ENCODE results near the gene PRRT1B.
A peak's percentile ranks its signal among the peaks of the same experiment; 100 is the strongest.

The PRRT1B gene

DNA sequence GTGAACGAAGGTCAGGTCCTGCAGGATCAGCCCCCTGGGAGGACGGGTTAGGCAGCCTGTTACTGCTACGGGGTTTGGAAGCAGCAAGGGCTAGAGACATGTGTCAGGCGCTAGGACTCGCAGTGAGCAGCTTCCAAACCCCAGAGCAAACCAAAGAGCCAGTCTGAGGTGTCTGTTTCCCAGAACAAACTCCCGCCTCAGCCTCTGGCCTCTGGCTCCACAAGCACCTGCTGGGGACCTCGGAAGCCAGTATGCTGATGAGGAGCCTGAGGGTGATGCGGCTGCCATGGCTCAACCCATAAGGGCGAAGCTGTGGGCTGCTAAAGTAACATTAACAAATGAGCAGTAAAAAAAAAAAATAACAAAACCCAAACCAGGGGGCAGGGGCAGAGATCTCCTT is 35.0 kb downstream of the PRRT1B start:
- no peak for DNase-seq (ENCODE audit: low read depth in 2 of 2)

- DNase-seq (ENCODE audit: low read depth in 2 of 2): no peak
Observed at GRCh38 chr9:131582056-131582455, 36.7 kb downstream of the PRRT1B start.

GRCh38 chr9:131582466-131583336 is 37.4 kb downstream of the PRRT1B start:
- no peak for DNase-seq (ENCODE audit: low read depth in 2 of 2)

DNA sequence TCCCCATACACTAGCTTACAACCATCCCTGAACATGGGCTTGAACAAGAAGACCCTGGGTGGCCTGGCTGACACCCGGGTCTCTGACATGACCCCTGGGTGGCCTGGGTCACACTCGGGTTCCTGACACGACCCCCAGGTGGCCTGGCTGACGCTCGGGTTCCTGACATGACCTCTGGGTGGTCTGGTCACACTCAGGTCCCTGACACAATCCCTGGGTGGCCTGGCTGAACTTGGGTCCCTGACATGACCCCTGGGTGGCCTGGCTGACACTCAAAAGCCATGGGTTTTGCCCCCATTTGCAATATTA is 38.0 kb downstream of the PRRT1B start:
- no peak for DNase-seq (ENCODE audit: low read depth in 2 of 2)

GRCh38 chr9:131583836-131584555 is 38.7 kb downstream of the PRRT1B start:
- DNase-seq (ENCODE audit: low read depth in 2 of 2): no peak

DNA sequence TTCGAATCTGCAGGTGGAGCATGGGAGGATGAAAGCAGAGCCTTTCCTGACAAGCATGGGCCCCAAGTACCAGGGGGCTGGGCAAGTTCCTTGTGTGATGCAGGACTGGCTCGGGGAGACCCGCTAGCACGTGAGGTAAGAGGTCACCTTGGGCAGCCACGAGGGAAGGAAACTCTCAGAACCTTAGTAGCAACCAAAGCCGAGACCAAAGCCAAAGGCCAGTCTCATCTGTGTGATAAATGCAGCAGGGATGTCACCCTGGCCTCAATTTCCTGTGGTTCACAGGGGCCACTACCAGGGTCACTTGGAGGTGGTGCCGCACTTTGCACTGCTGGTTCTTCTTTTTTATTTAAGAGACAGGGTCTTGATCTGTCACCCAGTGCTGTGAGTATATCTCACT is 39.5 kb downstream of the PRRT1B start:
- DNase-seq (ENCODE audit: low read depth in 2 of 2): no peak

DNA sequence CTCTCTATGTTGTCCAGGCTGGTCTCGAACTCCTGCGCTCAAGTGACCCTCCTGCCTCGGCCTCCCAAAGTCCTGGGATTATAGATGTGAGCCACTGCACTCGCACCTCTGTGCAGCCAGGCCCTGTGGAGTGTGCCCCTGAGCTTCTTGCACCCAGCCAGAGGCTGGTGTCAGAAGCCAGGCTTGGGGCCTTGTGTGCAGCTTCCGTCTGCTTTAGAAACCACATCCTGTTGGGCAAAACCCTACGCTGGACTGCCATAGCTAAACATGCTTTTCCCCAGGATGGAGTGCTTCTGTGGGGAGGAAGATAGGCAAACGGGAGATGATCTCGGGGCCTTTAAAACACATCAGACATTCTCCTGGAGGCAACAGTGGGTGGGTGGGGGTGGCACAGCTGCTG is 40.1 kb downstream of the PRRT1B start:
- DNase-seq (ENCODE audit: low read depth in 2 of 2): peak; percentile 17 to 27

GRCh38 chr9:131587331-131587730 is 42.0 kb downstream of the PRRT1B start:
- no peak for DNase-seq (ENCODE audit: low read depth in 2 of 2)

GRCh38 chr9:131587906-131588305 is 42.6 kb downstream of the PRRT1B start:
- no peak for DNase-seq (ENCODE audit: low read depth in 2 of 2)

DNA sequence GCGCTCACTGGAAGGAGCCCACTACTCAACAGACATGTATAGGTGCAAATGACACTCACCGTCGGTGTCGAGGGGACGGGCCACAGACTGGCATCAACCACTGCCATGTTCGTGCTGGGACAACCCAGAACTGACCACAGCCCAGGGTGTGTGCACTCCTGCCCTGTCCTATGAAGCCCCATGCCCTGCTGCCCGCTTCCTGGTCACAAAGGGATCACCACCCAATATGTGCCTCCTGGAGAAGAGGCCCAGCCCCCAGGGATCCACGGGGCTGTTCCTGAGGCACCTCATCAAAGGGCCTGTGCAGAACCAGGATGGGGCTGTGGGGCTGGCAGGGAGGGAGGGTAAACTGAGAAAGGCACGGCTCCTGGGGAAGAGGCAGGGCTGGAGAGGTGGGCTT is 43.1 kb downstream of the PRRT1B start:
- no peak for DNase-seq (ENCODE audit: low read depth in 2 of 2)

DNA sequence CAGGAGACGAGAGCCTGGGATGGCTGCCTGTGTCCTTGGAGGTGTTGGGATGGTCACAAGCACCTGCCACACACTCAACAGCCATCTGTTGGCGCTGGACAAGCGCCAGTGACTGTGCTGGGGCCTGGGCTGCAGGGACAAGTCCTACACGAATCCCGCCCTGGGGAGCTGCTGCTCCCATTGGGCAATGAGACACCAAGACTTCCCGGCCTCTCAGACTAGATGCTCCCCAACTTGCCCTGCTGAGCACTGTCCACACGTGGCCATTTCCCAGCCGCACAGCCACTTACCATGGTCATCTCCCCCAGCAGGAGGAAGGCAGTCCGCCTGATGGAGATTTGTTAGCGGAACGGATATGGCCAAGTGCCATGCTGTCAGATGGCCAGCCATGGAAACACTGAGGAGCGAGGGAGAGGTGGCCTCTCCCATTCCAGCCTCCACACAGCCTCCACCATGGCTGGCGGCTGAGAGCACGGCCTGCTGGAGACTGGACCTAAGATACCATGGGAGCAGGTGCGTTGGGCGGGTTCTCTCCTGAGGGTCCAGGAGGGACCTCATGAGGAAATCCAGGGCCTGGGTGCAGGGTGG is 43.9 kb downstream of the PRRT1B start:
- DNase-seq (ENCODE audit: low read depth in 2 of 2): no peak

GRCh38 chr9:131589993-131590392 is 44.7 kb downstream of the PRRT1B start:
- no peak for DNase-seq (ENCODE audit: low read depth in 2 of 2)

GRCh38 chr9:131590449-131590848 is 45.1 kb downstream of the PRRT1B start:
- no peak for DNase-seq (ENCODE audit: low read depth in 2 of 2)

GRCh38 chr9:131590907-131591844 is 45.9 kb downstream of the PRRT1B start:
- DNase-seq (ENCODE audit: low read depth in 2 of 2): peak; percentile 61 to 70

DNA sequence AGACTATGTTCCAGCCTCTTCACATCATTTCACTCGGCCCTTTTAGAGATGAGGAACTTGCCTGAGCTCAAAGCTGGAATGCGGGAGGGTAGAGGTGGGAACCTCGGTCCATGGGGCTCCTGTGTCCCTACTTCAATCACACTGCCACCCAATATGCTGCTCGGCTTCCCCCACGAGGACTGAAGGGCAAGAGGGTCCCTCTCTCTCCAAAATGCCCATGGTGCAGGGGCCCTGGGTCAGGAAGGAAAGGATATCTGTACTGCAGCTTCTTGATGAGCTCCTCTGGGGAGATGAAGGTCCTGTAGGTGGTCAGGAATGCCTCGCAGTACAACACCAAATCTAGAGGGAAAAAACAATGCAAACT is 46.5 kb downstream of the PRRT1B start:
- DNase-seq (ENCODE audit: low read depth in 2 of 2): no peak

GRCh38 chr9:131593091-131593820 is 47.9 kb downstream of the PRRT1B start:
- DNase-seq (ENCODE audit: low read depth in 2 of 2): no peak

- no peak for DNase-seq (ENCODE audit: low read depth in 2 of 2)
Observed at GRCh38 chr9:131593936-131594665, 48.8 kb downstream of the PRRT1B start.

GRCh38 chr9:131594906-131595665 is 49.8 kb downstream of the PRRT1B start:
- DNase-seq (ENCODE audit: low read depth in 2 of 2): no peak

GRCh38 chr9:131595696-131596429 is 50.5 kb downstream of the PRRT1B start:
- DNase-seq (ENCODE audit: low read depth in 2 of 2): no peak

Measured in stimulated activated CD8-positive, alpha-beta memory T cell treated with anti-CD3 and anti-CD28 coated beads, Interleukin-2, amount 100 ng/mL, for 48 hours (primary cell).